Thyroid gland (tissue), 4 donors: ENCODE measurements around the gene SYN1.

Experiments
- CTCF ChIP-seq, 6 experiments: fragments of 200-600 bp in 3 of 6; fragments of 450-650 bp in 3 of 6; sonication (generic) in 3 of 6; IDR thresholded peaks; one replicate each; pipeline ENCODE4 v1.5.1; 2016 to 2019; ENCODE audit warnings: antibody characterized with exemption in 6 of 6, mild to moderate bottlenecking in 2 of 6, inconsistent platforms in 1 of 6, moderate library complexity in 1 of 6
- POLR2A ChIP-seq, 2 donors: fragments of 450-650 bp; IDR thresholded peaks; one replicate each; pipeline ENCODE4 v1.6.1; 2017; ENCODE audit warnings: antibody characterized with exemption in 2 of 2, mild to moderate bottlenecking in 2 of 2, moderate library complexity in 1 of 2

- TF ChIP-seq POLR2A (IDR thresholded peaks at IDR 0.05), result no peak
- TF ChIP-seq CTCF (IDR thresholded peaks at IDR 0.05), result no peak
Observed at GRCh38 chrX:47566841-47567240, 52.8 kb downstream of the SYN1 start.
